ENCODE data around the gene SH3GLB2. TPM values are rescaled to one million over a fixed set of nuclear protein-coding genes. Genes with fewer than 3 reads are reported as not detected.

The SH3GLB2 gene
- total RNA-seq, 2 donors from 2014 or later: 86.9 to 98.1 TPM

DNA sequence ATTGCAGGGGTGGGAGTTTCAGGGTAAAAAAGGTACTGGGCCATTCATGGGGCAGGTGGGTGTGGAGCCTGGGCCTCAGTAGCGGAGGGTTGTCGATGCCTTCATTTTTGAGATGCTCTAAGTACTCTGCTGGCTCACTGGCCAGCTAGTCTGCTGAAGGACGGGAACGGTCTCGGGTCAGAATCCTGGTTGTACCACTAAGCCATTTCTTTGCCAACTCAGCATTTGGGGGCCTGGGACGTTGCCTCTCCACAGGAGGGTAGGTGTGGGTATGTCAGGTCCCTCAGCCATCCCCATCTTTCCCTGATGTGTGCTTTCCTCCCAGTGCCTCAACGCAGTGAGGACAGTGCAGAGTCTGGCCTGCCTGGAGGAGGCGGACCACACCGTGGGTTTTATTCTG is 25.1 kb downstream of the SH3GLB2 start:
- TF ChIP-seq, protein P1, sequence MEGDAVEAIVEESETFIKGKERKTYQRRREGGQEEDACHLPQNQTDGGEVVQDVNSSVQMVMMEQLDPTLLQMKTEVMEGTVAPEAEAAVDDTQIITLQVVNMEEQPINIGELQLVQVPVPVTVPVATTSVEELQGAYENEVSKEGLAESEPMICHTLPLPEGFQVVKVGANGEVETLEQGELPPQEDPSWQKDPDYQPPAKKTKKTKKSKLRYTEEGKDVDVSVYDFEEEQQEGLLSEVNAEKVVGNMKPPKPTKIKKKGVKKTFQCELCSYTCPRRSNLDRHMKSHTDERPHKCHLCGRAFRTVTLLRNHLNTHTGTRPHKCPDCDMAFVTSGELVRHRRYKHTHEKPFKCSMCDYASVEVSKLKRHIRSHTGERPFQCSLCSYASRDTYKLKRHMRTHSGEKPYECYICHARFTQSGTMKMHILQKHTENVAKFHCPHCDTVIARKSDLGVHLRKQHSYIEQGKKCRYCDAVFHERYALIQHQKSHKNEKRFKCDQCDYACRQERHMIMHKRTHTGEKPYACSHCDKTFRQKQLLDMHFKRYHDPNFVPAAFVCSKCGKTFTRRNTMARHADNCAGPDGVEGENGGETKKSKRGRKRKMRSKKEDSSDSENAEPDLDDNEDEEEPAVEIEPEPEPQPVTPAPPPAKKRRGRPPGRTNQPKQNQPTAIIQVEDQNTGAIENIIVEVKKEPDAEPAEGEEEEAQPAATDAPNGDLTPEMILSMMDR (conservative IDR thresholded peaks at IDR 0.05): no peak
- H3K36me3 Mint-ChIP-seq (ENCODE audit: low read depth): peaks cover 81% of the 10 kb centered on the region
- no peak for DNase-seq
- peak overlapping the region; percentile 41 for H3K27ac Mint-ChIP-seq
- Histone ChIP-seq H3K9me3 (ENCODE audit: control insufficient read depth, low read length) (no peaks in the 10 kb centered on the region), H3K9ac (ENCODE audit: extremely low read depth, low read length, poor library complexity, severe bottlenecking) (no peak overlapping the region), H3K4me3 (ENCODE audit: low read length) (no peak overlapping the region), H3K4me1 (ENCODE audit: control insufficient read depth, insufficient read depth, low read length) (no peaks in the 10 kb centered on the region), H3K27me3 (ENCODE audit: control insufficient read depth, insufficient read depth, low read length, poor library complexity, severe bottlenecking) (no peaks in the 10 kb centered on the region), H3K36me3 (ENCODE audit: control insufficient read depth, insufficient read depth, low read length) (peaks cover 73% of the 10 kb centered on the region), H3K27ac (ENCODE audit: low read depth, low read length) (no peak overlapping the region)
- WGBS, 2 experiments (ENCODE audit: insufficient coverage in 1 of 2, insufficient read length in 1 of 2): 96 to 98% methylated on average over 7 to 9 of the region's 9 CpGs
- no peaks in the 10 kb centered on the region for H3K27me3 Mint-ChIP-seq (ENCODE audit: insufficient read depth)
- no peak overlapping the region for H3K4me3 Mint-ChIP-seq
- no peaks in the 10 kb centered on the region for H3K4me1 Mint-ChIP-seq
- H3K9me3 Mint-ChIP-seq: no peaks in the 10 kb centered on the region

DNA sequence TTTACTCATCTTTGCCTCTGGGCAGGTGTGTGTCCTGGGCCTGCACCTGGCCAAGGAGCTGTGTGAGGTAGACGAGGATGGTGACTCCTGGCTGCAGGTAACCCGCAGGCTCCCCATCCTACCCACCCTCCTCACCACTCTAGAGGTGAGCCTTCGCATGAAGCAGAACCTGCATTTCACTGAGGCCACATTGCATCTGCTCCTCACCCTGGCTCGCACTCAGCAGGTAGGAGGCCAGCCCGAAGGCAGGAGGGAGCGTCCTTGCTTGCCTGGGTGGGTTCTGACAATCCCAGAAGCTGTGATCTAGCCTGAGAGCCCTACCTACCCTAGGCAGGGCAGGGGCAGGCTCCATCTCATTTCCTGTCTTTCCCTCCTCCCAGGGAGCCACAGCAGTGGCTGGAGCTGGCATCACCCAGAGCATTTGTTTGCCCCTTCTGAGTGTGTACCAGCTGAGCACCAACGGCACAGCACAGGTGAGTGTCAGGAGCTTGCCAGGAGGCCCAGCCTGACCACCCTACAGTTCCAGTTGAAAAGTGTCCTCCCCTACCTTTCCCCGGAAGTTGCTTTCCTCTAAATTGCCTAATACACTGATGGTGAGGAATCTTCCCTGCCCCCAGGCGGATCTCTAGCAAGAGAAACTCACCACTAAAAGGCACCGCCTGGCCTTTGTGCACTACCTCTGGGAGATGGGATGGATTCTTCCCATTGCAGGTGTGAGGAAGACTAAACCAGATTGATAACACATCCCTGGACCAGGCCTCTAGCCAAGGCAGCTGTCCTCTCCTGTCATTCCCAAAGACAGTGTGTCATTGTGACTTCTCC is 26.4 kb downstream of the SH3GLB2 start:
- H3K27ac Mint-ChIP-seq: no peak overlapping the region
- H3K4me1 Mint-ChIP-seq: no peaks in the 10 kb centered on the region
- 93 to 95% methylated on average over 4 to 10 of the region's 10 CpGs for WGBS, 2 experiments (ENCODE audit: insufficient coverage in 1 of 2, insufficient read length in 1 of 2)
- no peaks in the 10 kb centered on the region for H3K4me1 ChIP-seq (ENCODE audit: control insufficient read depth, insufficient read depth, low read length)
- H3K36me3 ChIP-seq (ENCODE audit: control insufficient read depth, insufficient read depth, low read length): peaks cover 75% of the 10 kb centered on the region
- no peak overlapping the region for H3K4me3 Mint-ChIP-seq
- no peak overlapping the region for H3K27ac ChIP-seq (ENCODE audit: low read depth, low read length)
- H3K9ac ChIP-seq (ENCODE audit: extremely low read depth, low read length, poor library complexity, severe bottlenecking): no peak overlapping the region
- H3K9me3 ChIP-seq (ENCODE audit: control insufficient read depth, low read length): no peaks in the 10 kb centered on the region
- no peaks in the 10 kb centered on the region for H3K9me3 Mint-ChIP-seq
- DNase-seq: no peak
- TF ChIP-seq, protein P1 (conservative IDR thresholded peaks at IDR 0.05): no peak
- H3K4me3 ChIP-seq (ENCODE audit: low read length): no peak overlapping the region
- peaks cover 85% of the 10 kb centered on the region for H3K36me3 Mint-ChIP-seq (ENCODE audit: low read depth)
- no peaks in the 10 kb centered on the region for H3K27me3 ChIP-seq (ENCODE audit: control insufficient read depth, insufficient read depth, low read length, poor library complexity, severe bottlenecking)
- H3K27me3 Mint-ChIP-seq (ENCODE audit: insufficient read depth): no peaks in the 10 kb centered on the region

DNA sequence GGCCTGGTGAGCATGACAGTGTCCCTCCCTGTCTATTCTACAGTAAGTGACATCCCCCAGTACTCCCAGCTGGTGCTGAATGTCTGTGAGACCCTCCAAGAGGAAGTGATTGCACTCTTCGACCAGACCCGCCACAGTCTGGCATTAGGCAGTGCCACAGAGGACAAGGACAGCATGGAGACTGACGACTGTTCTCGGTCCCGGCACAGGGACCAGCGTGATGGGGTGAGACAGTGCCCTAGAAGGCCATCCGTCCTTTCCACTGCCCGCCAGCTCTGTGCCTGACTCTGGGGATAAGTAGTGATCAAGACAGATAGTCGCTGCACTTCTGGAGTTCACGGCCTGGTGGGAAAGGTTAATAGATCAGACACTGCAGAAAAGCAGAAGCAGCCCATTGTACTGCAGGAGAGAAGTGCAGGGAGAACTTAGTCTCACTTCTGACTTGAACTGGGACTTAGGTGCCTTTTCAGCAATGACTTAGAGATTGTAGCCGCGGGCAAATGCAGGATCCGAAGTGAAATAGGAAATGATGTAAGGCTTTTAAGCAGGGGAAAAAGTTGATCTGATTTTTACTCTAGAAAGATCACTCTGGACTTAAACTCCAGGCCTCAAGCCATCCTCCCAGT is 28.4 kb downstream of the SH3GLB2 start:
- TF ChIP-seq, protein P1 (conservative IDR thresholded peaks at IDR 0.05): no peak
- Histone ChIP-seq H3K27ac (ENCODE audit: low read depth, low read length) (no peak overlapping the region), H3K9me3 (ENCODE audit: control insufficient read depth, low read length) (no peaks in the 10 kb centered on the region), H3K36me3 (ENCODE audit: control insufficient read depth, insufficient read depth, low read length) (peaks cover 79% of the 10 kb centered on the region), H3K27me3 (ENCODE audit: control insufficient read depth, insufficient read depth, low read length, poor library complexity, severe bottlenecking) (no peaks in the 10 kb centered on the region), H3K4me1 (ENCODE audit: control insufficient read depth, insufficient read depth, low read length) (no peaks in the 10 kb centered on the region), H3K9ac (ENCODE audit: extremely low read depth, low read length, poor library complexity, severe bottlenecking) (no peak overlapping the region), H3K4me3 (ENCODE audit: low read length) (no peak overlapping the region)
- Mint-ChIP-seq H3K4me3 (no peak overlapping the region), H3K36me3 (ENCODE audit: low read depth) (peaks cover 84% of the 10 kb centered on the region), H3K27ac (no peak overlapping the region), H3K4me1 (no peaks in the 10 kb centered on the region), H3K9me3 (no peaks in the 10 kb centered on the region), H3K27me3 (ENCODE audit: insufficient read depth) (no peaks in the 10 kb centered on the region)
- WGBS, 2 experiments (ENCODE audit: insufficient coverage in 1 of 2, insufficient read length in 1 of 2): 96 to 97% methylated on average over 13 of the region's 13 CpGs
- DNase-seq: no peak

Measured in endodermal cell (in vitro differentiated cells).